Astrocyte of the spinal cord (primary cell): Measurements from ENCODE around the gene ADGRB3.

Experiments
- DNase-seq: peaks from one replicate; pipeline ENCODE4 v3.0.0; 2011; ENCODE audit warnings: low read depth, low spot score
- H3K4me3 ChIP-seq: 2 replicates; pipeline ENCODE4 v1.5.1; 2011; ENCODE audit warnings: low read depth, mild to moderate bottlenecking, low read length, moderate library complexity
- in situ Hi-C: cut with HindIII; loops from 2 replicates; pipeline ENCODE4 v1.10.0; 2017; ENCODE audit warnings: low sequenced_read_pairs
- TF ChIP-seq, protein P1 (sequence below): IDR thresholded peaks from 2 replicates; pipeline ENCODE4 v1.5.1; 2012; ENCODE audit warnings: low read depth, mild to moderate bottlenecking, low read length, inconsistent platforms

The ADGRB3 gene

DNA sequence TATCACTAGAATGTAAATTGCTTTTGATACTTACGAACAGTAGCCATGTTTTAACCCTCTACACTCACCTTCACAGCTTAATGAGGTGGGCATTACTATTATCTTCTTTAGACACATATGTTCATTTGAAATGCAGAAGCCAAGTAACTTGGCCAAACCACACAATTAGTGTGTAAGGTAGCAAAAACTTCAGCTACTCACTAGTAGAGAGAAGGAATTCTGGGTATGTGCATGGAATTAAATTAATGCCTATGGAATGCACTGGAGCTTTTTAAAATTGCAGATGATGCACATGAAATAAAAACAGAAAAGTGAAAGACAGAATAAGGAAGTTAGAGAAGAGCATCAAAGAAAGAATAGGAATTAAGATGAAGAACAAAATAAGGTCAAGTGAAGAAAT is 494.0 kb downstream of the ADGRB3 start:
- H3K4me3 ChIP-seq: no peak overlapping the region
- in situ Hi-C loops: no loop called here
- DNase-seq: peak; percentile 9
- TF ChIP-seq, protein P1, sequence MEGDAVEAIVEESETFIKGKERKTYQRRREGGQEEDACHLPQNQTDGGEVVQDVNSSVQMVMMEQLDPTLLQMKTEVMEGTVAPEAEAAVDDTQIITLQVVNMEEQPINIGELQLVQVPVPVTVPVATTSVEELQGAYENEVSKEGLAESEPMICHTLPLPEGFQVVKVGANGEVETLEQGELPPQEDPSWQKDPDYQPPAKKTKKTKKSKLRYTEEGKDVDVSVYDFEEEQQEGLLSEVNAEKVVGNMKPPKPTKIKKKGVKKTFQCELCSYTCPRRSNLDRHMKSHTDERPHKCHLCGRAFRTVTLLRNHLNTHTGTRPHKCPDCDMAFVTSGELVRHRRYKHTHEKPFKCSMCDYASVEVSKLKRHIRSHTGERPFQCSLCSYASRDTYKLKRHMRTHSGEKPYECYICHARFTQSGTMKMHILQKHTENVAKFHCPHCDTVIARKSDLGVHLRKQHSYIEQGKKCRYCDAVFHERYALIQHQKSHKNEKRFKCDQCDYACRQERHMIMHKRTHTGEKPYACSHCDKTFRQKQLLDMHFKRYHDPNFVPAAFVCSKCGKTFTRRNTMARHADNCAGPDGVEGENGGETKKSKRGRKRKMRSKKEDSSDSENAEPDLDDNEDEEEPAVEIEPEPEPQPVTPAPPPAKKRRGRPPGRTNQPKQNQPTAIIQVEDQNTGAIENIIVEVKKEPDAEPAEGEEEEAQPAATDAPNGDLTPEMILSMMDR: no peak

GRCh38 chr6:69135927-69136326 is 500.8 kb downstream of the ADGRB3 start:
- in situ Hi-C loops: no loop called here
- no peak for DNase-seq
- H3K4me3 ChIP-seq: no peak overlapping the region
- TF ChIP-seq, protein P1: no peak

- DNase-seq: peak; percentile 27
- in situ Hi-C loops: no loop called here
- H3K4me3 ChIP-seq: no peak overlapping the region
- TF ChIP-seq, protein P1: no peak
Observed at GRCh38 chr6:69138148-69138547, 503.1 kb downstream of the ADGRB3 start.

DNA sequence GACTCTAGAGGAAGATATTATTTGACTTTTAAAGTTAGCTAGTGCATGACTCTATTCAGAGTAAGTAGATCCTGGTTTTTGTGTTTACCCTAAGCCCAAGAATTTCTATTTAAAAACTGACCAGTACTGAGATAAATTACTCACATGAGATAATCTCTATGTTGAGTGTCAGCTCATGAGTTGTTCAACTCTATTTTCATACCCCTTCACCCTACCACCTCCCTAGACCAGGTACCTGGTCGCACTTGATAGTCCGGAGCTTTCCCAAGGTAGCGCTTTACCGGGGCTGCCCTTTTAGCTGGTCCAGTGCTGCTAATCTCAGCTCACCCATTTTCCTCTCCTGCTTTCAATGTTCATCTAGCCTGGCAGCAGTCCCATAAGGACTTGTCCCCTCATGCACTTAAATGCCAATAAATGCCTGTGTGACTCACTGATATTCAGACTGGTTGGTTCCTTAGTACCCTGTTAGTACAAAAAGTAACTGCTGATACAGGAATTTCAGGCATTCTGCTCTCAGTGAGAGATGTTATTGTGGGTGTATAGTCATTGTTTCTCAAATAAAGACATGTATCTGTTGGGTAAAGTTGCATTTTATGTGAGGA is 503.9 kb downstream of the ADGRB3 start:
- TF ChIP-seq, protein P1: no peak
- DNase-seq: peak; percentile 9
- in situ Hi-C loops: no loop called here
- no peak overlapping the region for H3K4me3 ChIP-seq

GRCh38 chr6:69145062-69145461 is 510.0 kb downstream of the ADGRB3 start:
- in situ Hi-C loops: no loop called here
- DNase-seq: no peak
- TF ChIP-seq, protein P1: no peak
- H3K4me3 ChIP-seq: no peak overlapping the region

DNA sequence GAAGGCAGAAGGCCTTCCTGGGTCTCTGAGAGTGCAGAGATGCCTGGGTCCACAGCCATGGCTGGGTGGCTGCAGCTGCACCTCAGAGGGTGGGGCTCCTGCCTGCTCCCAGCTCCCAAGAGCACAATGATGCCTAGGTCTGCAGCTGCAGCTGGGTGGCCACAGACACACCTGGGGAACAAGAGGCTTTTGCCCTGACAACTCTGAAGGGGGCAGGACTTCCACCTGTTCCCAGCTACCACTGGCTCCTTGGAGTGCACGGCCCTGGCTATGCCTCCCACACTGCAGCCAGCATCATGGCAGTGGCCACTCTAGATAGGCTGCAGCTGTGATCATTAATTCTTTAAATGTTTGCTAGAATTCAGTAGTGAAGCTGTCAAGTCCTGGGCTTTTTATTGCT is 511.3 kb downstream of the ADGRB3 start:
- no peak for DNase-seq
- no peak overlapping the region for H3K4me3 ChIP-seq
- TF ChIP-seq, protein P1: no peak
- in situ Hi-C loops: no loop called here
